Cardiac fibroblast (primary cell): ENCODE data around the gene FRRS1.

Source experiments
- DNase-seq, 2 donors: peaks; one replicate each; pipeline versions ENCODE4 v3.0.0 to v3.0.0-alpha.2; 2010; ENCODE audit warnings: low read depth in 2 of 2
- H3K4me3 ChIP-seq, 2 donors: replicated peaks in 1 of 2; 1 replicate in 1 of 2; 2 replicates in 1 of 2; pipeline ENCODE4 v1.5.1; 2011; ENCODE audit warnings: low read depth in 2 of 2, low read length in 2 of 2, mild to moderate bottlenecking in 2 of 2, moderate library complexity in 1 of 2
- CTCF ChIP-seq: IDR thresholded peaks from one replicate; pipeline ENCODE4 v1.5.1; 2011; ENCODE audit warnings: low read depth, mild to moderate bottlenecking, low read length, inconsistent platforms

FRRS1 gene

GRCh38 chr1:99674115-99675064 lies 92.0 kb downstream of the FRRS1 start:
- no peak overlapping the region for H3K4me3 ChIP-seq
- DNase-seq: peak in 1 of 2 donors; percentile 35
- no peak for TF ChIP-seq CTCF

GRCh38 chr1:99673315-99673714 lies 93.1 kb downstream of the FRRS1 start:
- TF ChIP-seq CTCF: no peak
- no peak overlapping the region for H3K4me3 ChIP-seq
- no peak for DNase-seq

GRCh38 chr1:99672530-99673213 lies 93.8 kb downstream of the FRRS1 start:
- peak; percentile 60 to 89 for DNase-seq

GRCh38 chr1:99672038-99672437 lies 94.4 kb downstream of the FRRS1 start:
- TF ChIP-seq CTCF: no peak
- H3K4me3 ChIP-seq: no peak overlapping the region
- DNase-seq: peak in 1 of 2 donors; percentile 39

More at GRCh38 chr1:99672530-99673213, 93.8 kb downstream of the FRRS1 start:
- H3K4me3 ChIP-seq: no peak overlapping the region
- no peak for TF ChIP-seq CTCF

GRCh38 chr1:99670583-99670982 lies 95.9 kb downstream of the FRRS1 start:
- no peak for TF ChIP-seq CTCF
- DNase-seq: no peak
- no peak overlapping the region for H3K4me3 ChIP-seq

GRCh38 chr1:99669821-99670220 lies 96.6 kb downstream of the FRRS1 start:
- no peak overlapping the region for H3K4me3 ChIP-seq
- no peak for DNase-seq
- TF ChIP-seq CTCF: no peak
